ENCODE results near the gene STAMBP.

GRCh38 chr2:73850009-73850408, 21.2 kb downstream of the STAMBP start:
- TF ChIP-seq CTCF (IDR thresholded peaks at IDR 0.05; ENCODE audit: insufficient read depth, low read depth, low read length) (no peak), EZH2 (IDR thresholded peaks at IDR 0.05; ENCODE audit: insufficient read depth, low read length) (no peak)
